CD14-positive monocyte (primary cell): ENCODE results near the gene PRMT5. TPM values are rescaled to one million over a fixed set of nuclear protein-coding genes. Genes with fewer than 3 reads are reported as not detected.

ENCODE experiments used
- DNase-seq, 3 donors: peaks; one replicate each; pipeline ENCODE4 v3.0.0-alpha.2; 2011 to 2022
- H2AFZ ChIP-seq: 2 replicates; pipeline ENCODE4 v1.6.0; 2012; ENCODE audit warnings: mild to moderate bottlenecking, low read depth, low read length, inconsistent platforms; ENCODE audit not compliant: insufficient read depth, poor library complexity, severe bottlenecking
- H3K27ac ChIP-seq, 2 donors: 1 replicate in 1 of 2; 2 replicates in 1 of 2; pipeline ENCODE4 v1.5.1; 2012 to 2013; ENCODE audit warnings: low read length in 2 of 2, control low read depth in 1 of 2, inconsistent platforms in 1 of 2, low read depth in 1 of 2, mild to moderate bottlenecking in 1 of 2
- H3K27me3 ChIP-seq, 2 donors: one replicate each; pipeline versions ENCODE4 v1.6.0 to v1.6.1; 2011 to 2013; ENCODE audit warnings: low read length in 2 of 2; ENCODE audit not compliant: control insufficient read depth in 2 of 2, insufficient read depth in 2 of 2
- H3K36me3 ChIP-seq, 2 donors: replicated peaks in 1 of 2; 1 replicate in 1 of 2; 2 replicates in 1 of 2; pipeline versions ENCODE4 v1.5.1 to v1.6.1; 2012 to 2013; ENCODE audit warnings: low read length in 2 of 2, control low read depth in 1 of 2, inconsistent platforms in 1 of 2, mild to moderate bottlenecking in 1 of 2; ENCODE audit not compliant: insufficient read depth in 2 of 2, control insufficient read depth in 1 of 2
- H3K4me1 ChIP-seq, 2 donors: 1 replicate in 1 of 2; 2 replicates in 1 of 2; pipeline versions ENCODE4 v1.5.1 to v1.6.1; 2012 to 2013; ENCODE audit warnings: low read length in 2 of 2, control low read depth in 1 of 2, inconsistent platforms in 1 of 2, mild to moderate bottlenecking in 1 of 2, moderate library complexity in 1 of 2; ENCODE audit not compliant: insufficient read depth in 2 of 2, control insufficient read depth in 1 of 2
- H3K4me2 ChIP-seq: replicated peaks from 2 replicates; pipeline ENCODE3; 2012; ENCODE audit warnings: low read length, moderate library complexity, mild to moderate bottlenecking; ENCODE audit not compliant: poor library complexity, severe bottlenecking; ENCODE audit errors: extremely low read depth
- H3K4me3 ChIP-seq, 3 experiments: fragments of 200-600 bp in 1 of 3; sonication (generic) in 1 of 3; replicated peaks in 1 of 3; 1 replicate in 2 of 3; 2 replicates in 1 of 3; pipeline ENCODE4 v1.5.1; 2011 to 2013; ENCODE audit warnings: low read length in 3 of 3, mild to moderate bottlenecking in 3 of 3, control low read depth in 2 of 3, low read depth in 2 of 3, inconsistent platforms in 1 of 3, moderate library complexity in 1 of 3
- H3K79me2 ChIP-seq: 2 replicates; pipeline ENCODE4 v1.6.0; 2012; ENCODE audit warnings: mild to moderate bottlenecking, control low read depth, inconsistent platforms, low read length, moderate library complexity; ENCODE audit not compliant: insufficient read depth
- H3K9ac ChIP-seq: 2 replicates; pipeline ENCODE4 v1.6.0; 2017; ENCODE audit warnings: low read length, mild to moderate bottlenecking; ENCODE audit not compliant: insufficient read depth, poor library complexity, severe bottlenecking
- H3K9me3 ChIP-seq, 2 donors: replicated peaks in 1 of 2; 1 replicate in 1 of 2; 2 replicates in 1 of 2; pipeline versions ENCODE4 v1.5.1 to v1.6.1; 2012 to 2013; ENCODE audit warnings: low read length in 2 of 2, control low read depth in 1 of 2; ENCODE audit not compliant: control insufficient read depth in 1 of 2, insufficient read depth in 1 of 2
- H4K20me1 ChIP-seq: 2 replicates; pipeline ENCODE4 v1.6.0; 2012; ENCODE audit warnings: mild to moderate bottlenecking, low read length, control low read depth, moderate library complexity; ENCODE audit not compliant: insufficient read depth
- H3K27ac Mint-ChIP-seq, 7 donors: one replicate each; pipeline ENCODE4 v1.8.0; 2020; ENCODE audit warnings: mild to moderate bottlenecking in 7 of 7, mixed read lengths in 7 of 7, moderate library complexity in 6 of 7, inconsistent platforms in 2 of 7
- H3K27me3 Mint-ChIP-seq, 3 donors: one replicate each; pipeline ENCODE4 v1.8.0; 2021 to 2022; ENCODE audit warnings: low read depth in 3 of 3, mild to moderate bottlenecking in 3 of 3, mixed read lengths in 3 of 3, moderate library complexity in 3 of 3, inconsistent platforms in 1 of 3
- H3K36me3 Mint-ChIP-seq, 2 donors: one replicate each; pipeline ENCODE4 v1.8.0; 2020; ENCODE audit warnings: mixed read lengths in 2 of 2, inconsistent platforms in 1 of 2, mild to moderate bottlenecking in 1 of 2
- H3K4me1 Mint-ChIP-seq: one replicate; pipeline ENCODE4 v1.8.0; 2020; ENCODE audit warnings: mild to moderate bottlenecking, mixed read lengths
- H3K4me3 Mint-ChIP-seq, 2 donors: one replicate each; pipeline ENCODE4 v1.8.0; 2020; ENCODE audit warnings: mild to moderate bottlenecking in 2 of 2, mixed read lengths in 2 of 2, moderate library complexity in 1 of 2
- H3K9me3 Mint-ChIP-seq, 7 donors: one replicate each; pipeline ENCODE4 v1.8.0; 2020 to 2022; ENCODE audit warnings: mixed read lengths in 7 of 7, mild to moderate bottlenecking in 6 of 7, moderate library complexity in 6 of 7, inconsistent platforms in 2 of 7
- CTCF ChIP-seq: fragments of 200-600 bp; IDR thresholded peaks from one replicate; pipeline ENCODE4 v1.8.0; 2022; ENCODE audit warnings: antibody characterized with exemption, mild to moderate bottlenecking
- WGBS: methylation state at CpG from one replicate; pipeline ENCODE4 v1.1.5; 2013; ENCODE audit warnings: missing lambda C conversion rate; ENCODE audit not compliant: insufficient coverage; 5-methylcytosine and 5-hydroxymethylcytosine counted together
- intact Hi-C, 2 donors: fragments of 100-400 bp; cut with micrococcal nuclease; formaldehyde crosslinking; loops; one replicate each; pipeline versions ENCODE4 v1.15.0 to v1.15.1; 2023
- polyA plus RNA-seq, 3 donors: library from polyadenylated mRNA; depleted of rRNA in 1 of 3; unstranded in 2 of 3; stranded (reverse) in 1 of 3; fragments of 300-500 nt in 2 of 3; fragments of >200 nt in 1 of 3; fragmentation: Illumina TruSeq in 2 of 3; gene quantifications; 1 replicate in 2 of 3; 2 replicates in 1 of 3; pipeline ENCODE4 v1.2.3, GENCODE V29; 2012 to 2021

The PRMT5 gene
- polyA plus RNA-seq, 3 donors, result 38.7 to 44.4 (median 44.1) TPM

- Mint-ChIP-seq H3K27me3 (peaks cover 10 to 16% (median 13%) of the 10 kb centered on the region in 3 donors), H3K36me3 (peaks cover 55 to 60% of the 10 kb centered on the region in 2 donors), H3K27ac (peak overlapping the region in 6 of 7 donors; percentile 6 to 81 (median 53)), H3K4me1 (peaks cover 26% of the 10 kb centered on the region), H3K9me3 (peaks cover 0 to 4% (median 0%) of the 10 kb centered on the region in 7 donors), H3K4me3 (no peak overlapping the region)
- Histone ChIP-seq H2AFZ (no peak overlapping the region), H4K20me1 (peaks cover 33% of the 10 kb centered on the region), H3K27ac (no peak overlapping the region), H3K4me1 (peaks cover 0 to 6% of the 10 kb centered on the region in 2 donors), H3K79me2 (peaks cover 5% of the 10 kb centered on the region), H3K9me3 (no peaks in the 10 kb centered on the region), H3K36me3 (peaks cover 54 to 61% of the 10 kb centered on the region in 2 donors), H3K4me2 (no peak overlapping the region), H3K9ac (no peak overlapping the region), H3K4me3 (no peak overlapping the region), H3K27me3 (peaks cover 0 to 10% of the 10 kb centered on the region in 2 donors)
- intact Hi-C loops, result no loop called here
- WGBS, result 82% methylated on average over 5 of the region's 8 CpGs
- DNase-seq, result no peak
- no peak for TF ChIP-seq CTCF
Observed at GRCh38 chr14:22878271-22879246, 50.6 kb downstream of the PRMT5 start.

- H2AFZ ChIP-seq, result no peak overlapping the region
- 98% methylated on average over 21 of the region's 22 CpGs for WGBS
- H3K9me3 Mint-ChIP-seq, result peaks cover 0 to 4% (median 0%) of the 10 kb centered on the region in 7 donors
- H3K4me3 ChIP-seq, result no peak overlapping the region
- H3K27ac Mint-ChIP-seq, result no peak overlapping the region
- peaks cover 18% of the 10 kb centered on the region for H3K79me2 ChIP-seq
- peaks cover 44% of the 10 kb centered on the region for H4K20me1 ChIP-seq
- peaks cover 57 to 67% of the 10 kb centered on the region in 2 donors for H3K36me3 ChIP-seq
- H3K4me1 ChIP-seq, result peaks cover 8 to 16% of the 10 kb centered on the region in 2 donors
- no peaks in the 10 kb centered on the region for H3K9me3 ChIP-seq
- TF ChIP-seq CTCF, result no peak
- no peak for DNase-seq
- peaks cover 0 to 2% of the 10 kb centered on the region in 2 donors for H3K27me3 ChIP-seq
- no peak overlapping the region for H3K9ac ChIP-seq
- peaks cover 3 to 6% (median 5%) of the 10 kb centered on the region in 3 donors for H3K27me3 Mint-ChIP-seq
- H3K4me2 ChIP-seq, result no peak overlapping the region
- intact Hi-C loops, result no loop called here
- H3K4me3 Mint-ChIP-seq, result no peak overlapping the region
- H3K36me3 Mint-ChIP-seq, result peaks cover 58 to 67% of the 10 kb centered on the region in 2 donors
- peaks cover 28% of the 10 kb centered on the region for H3K4me1 Mint-ChIP-seq
- no peak overlapping the region for H3K27ac ChIP-seq
Observed at GRCh38 chr14:22877000-22877501, 52.1 kb downstream of the PRMT5 start.
